Ishikawa (cell line): Measurements from ENCODE around the gene S100A8.

Source experiments
- CEBPB ChIP-seq: IDR thresholded peaks from 2 replicates; pipeline ENCODE4 v1.6.1; 2012
- CREB1 ChIP-seq: IDR thresholded peaks from 2 replicates; pipeline ENCODE4 v1.6.1; 2012; ENCODE audit warnings: low read depth
- EGR1 ChIP-seq: IDR thresholded peaks from 2 replicates; pipeline ENCODE4 v1.6.1; 2012
- EP300 ChIP-seq: IDR thresholded peaks from 2 replicates; pipeline ENCODE4 v1.6.1; 2012; ENCODE audit warnings: borderline replicate concordance
- FOXM1 ChIP-seq: IDR thresholded peaks from 2 replicates; pipeline ENCODE4 v1.6.1; 2012; ENCODE audit warnings: low read depth, borderline replicate concordance
- NFIC ChIP-seq: IDR thresholded peaks from 2 replicates; pipeline ENCODE4 v1.6.1; 2012
- RAD21 ChIP-seq: IDR thresholded peaks from 2 replicates; pipeline ENCODE4 v1.6.1; 2012; ENCODE audit warnings: low read depth
- TAF1 ChIP-seq: IDR thresholded peaks from 2 replicates; pipeline ENCODE4 v1.6.1; 2012; ENCODE audit warnings: low read depth, mild to moderate bottlenecking
- TCF12 ChIP-seq: IDR thresholded peaks from 2 replicates; pipeline ENCODE4 v1.6.1; 2012; ENCODE audit warnings: low read depth
- TEAD4 ChIP-seq: IDR thresholded peaks from 2 replicates; pipeline ENCODE4 v1.6.1; 2012
- YY1 ChIP-seq: IDR thresholded peaks from 2 replicates; pipeline ENCODE4 v1.6.1; 2012; ENCODE audit warnings: low read depth
- ZBTB7A ChIP-seq: IDR thresholded peaks from 2 replicates; pipeline ENCODE4 v1.6.1; 2012; ENCODE audit warnings: low read depth
- TF ChIP-seq, protein P1 (sequence below): IDR thresholded peaks from 2 replicates; pipeline ENCODE4 v1.6.1; 2012
- TF ChIP-seq, protein P2 (sequence below): IDR thresholded peaks from 2 replicates; pipeline ENCODE4 v1.6.1; 2012
- TF ChIP-seq, protein P3 (sequence below): IDR thresholded peaks from 2 replicates; pipeline ENCODE4 v1.6.1; 2012; ENCODE audit warnings: low read depth, mild to moderate bottlenecking

The S100A8 gene

DNA sequence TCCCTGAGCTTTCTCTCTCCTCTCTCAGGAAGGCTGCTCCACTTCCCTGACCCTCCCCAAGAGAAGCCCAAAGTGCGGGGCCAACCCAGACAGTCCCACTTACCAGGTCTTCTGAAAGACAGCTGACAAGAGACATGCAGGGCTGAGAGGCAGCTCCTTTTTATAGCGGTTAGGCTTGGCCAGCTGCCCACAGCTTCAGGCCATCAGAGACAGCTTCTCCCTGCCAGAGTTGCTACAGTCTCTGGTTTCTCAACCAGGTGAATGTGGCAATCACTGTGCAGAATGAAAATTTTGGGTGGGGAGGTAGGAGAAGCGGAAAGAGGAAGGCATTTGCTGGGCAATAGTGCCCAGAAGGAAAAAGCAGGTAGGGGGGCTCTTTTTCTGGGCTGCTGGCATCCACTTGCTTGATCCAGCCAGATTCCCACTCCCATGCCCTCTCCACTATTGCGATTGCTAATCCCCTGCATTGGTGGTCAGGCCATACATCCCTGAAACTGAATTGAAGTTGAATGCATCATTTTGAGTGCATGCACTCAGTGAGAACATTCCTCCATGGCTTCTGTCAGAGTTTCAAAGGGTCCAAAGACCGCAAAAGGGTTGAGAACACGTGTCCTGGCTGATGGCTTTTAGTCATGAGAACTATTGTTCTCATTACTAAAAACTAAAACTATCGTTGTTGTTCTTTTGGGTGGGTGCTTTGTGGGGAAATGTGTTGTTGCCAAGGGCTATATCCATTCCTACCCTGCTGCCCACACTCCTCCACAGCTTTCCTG, at the start of gene S100A8:
TSS of gene S100A8 (minus strand) at position 136 of the 773 bp plus-strand sequence. CDS start 538 bp downstream, outside the sequence.
- TF ChIP-seq, protein P1, sequence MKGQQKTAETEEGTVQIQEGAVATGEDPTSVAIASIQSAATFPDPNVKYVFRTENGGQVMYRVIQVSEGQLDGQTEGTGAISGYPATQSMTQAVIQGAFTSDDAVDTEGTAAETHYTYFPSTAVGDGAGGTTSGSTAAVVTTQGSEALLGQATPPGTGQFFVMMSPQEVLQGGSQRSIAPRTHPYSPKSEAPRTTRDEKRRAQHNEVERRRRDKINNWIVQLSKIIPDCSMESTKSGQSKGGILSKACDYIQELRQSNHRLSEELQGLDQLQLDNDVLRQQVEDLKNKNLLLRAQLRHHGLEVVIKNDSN = no peak
- TF ChIP-seq CREB1 (no peak), TCF12 (no peak), EP300 (no peak), NFIC (no peak), EGR1 (no peak), FOXM1 (no peak), TEAD4 (no peak), YY1 (no peak), TAF1 (no peak), RAD21 (no peak), CEBPB (no peak), ZBTB7A (no peak)
- TF ChIP-seq, protein P2, sequence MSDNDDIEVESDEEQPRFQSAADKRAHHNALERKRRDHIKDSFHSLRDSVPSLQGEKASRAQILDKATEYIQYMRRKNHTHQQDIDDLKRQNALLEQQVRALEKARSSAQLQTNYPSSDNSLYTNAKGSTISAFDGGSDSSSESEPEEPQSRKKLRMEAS = no peak
- TF ChIP-seq, protein P3, sequence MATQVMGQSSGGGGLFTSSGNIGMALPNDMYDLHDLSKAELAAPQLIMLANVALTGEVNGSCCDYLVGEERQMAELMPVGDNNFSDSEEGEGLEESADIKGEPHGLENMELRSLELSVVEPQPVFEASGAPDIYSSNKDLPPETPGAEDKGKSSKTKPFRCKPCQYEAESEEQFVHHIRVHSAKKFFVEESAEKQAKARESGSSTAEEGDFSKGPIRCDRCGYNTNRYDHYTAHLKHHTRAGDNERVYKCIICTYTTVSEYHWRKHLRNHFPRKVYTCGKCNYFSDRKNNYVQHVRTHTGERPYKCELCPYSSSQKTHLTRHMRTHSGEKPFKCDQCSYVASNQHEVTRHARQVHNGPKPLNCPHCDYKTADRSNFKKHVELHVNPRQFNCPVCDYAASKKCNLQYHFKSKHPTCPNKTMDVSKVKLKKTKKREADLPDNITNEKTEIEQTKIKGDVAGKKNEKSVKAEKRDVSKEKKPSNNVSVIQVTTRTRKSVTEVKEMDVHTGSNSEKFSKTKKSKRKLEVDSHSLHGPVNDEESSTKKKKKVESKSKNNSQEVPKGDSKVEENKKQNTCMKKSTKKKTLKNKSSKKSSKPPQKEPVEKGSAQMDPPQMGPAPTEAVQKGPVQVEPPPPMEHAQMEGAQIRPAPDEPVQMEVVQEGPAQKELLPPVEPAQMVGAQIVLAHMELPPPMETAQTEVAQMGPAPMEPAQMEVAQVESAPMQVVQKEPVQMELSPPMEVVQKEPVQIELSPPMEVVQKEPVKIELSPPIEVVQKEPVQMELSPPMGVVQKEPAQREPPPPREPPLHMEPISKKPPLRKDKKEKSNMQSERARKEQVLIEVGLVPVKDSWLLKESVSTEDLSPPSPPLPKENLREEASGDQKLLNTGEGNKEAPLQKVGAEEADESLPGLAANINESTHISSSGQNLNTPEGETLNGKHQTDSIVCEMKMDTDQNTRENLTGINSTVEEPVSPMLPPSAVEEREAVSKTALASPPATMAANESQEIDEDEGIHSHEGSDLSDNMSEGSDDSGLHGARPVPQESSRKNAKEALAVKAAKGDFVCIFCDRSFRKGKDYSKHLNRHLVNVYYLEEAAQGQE = no peak

DNA sequence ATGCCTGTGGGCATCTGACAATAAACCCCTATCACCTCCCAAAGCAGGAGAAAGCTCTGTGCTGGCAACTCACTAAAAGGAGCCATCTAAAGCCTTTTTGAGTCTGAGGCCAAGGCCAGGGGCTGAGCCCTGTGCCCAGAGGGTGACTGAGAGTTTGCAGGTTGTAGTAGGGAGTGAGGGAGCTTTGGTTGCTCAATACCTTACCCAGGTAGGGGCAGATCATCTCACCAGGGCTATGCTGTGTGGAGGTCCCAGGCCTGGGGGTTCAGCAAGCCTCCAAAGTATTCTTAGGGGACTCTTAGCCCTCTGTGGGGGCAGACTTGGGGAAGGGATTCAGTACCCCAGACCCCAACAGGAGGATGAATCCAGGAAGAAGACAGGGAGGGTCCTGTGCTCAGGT, 48.4 kb upstream of the S100A8 start:
- TF ChIP-seq CREB1 (no peak), FOXM1 (no peak), EGR1 (no peak), NFIC (no peak), EP300 (no peak), ZBTB7A (no peak), TCF12 (no peak), CEBPB (no peak), TAF1 (no peak), TEAD4 (no peak), YY1 (no peak)
- TF ChIP-seq, protein P1 = no peak
- TF ChIP-seq, protein P2 = no peak
- TF ChIP-seq, protein P3 = no peak

DNA sequence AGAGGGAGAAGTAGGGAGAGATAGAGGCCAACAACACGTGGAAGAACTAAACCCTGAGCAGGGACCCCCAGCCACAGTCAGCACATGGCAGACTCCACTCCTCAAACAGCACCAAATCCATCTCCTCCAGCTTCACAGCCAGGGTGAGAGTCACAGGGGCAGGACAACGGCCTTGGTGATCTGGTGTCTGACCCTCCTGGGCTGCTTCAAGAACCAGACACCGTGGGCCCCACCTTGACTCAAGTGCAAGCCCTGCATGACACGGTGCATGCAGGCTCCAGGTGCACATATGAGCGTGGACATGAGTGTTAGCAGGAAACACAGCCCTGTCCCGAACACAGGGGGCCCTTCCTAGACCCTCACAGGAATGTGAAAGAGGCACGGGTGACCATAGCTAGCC, 47.7 kb upstream of the S100A8 start:
- TF ChIP-seq CREB1 = no peak
- TF ChIP-seq TAF1 = no peak
- no peak for TF ChIP-seq FOXM1
- TF ChIP-seq RAD21 = no peak

DNA sequence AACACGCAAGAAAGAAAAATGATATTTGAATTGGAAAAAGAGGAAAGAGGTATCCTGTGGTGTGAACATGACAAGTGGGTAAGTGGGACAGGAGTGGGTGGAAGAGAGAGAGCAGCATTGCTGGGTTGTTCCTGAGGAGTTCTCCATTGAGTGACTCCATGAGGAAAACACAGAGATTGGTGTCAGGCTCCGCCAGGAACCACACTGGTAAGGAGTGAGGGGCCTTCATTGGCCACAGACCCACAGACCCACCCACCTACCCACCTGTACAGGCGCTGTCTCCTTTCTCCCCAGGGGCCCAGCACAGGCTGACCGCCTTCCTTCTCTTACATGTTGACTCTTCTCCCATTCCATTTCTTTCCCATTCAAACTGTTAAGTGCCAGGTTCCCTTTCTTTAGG, 46.4 kb upstream of the S100A8 start:
- TF ChIP-seq TEAD4 = no peak
- TF ChIP-seq CEBPB = no peak
- TF ChIP-seq TCF12 = no peak
- no peak for TF ChIP-seq NFIC
- TF ChIP-seq, protein P1 = no peak
- no peak for TF ChIP-seq EGR1
- TF ChIP-seq EP300 = no peak
- TF ChIP-seq, protein P2 = no peak
- TF ChIP-seq RAD21 = no peak
- no peak for TF ChIP-seq CREB1
- TF ChIP-seq, protein P3 = no peak
- TF ChIP-seq FOXM1 = no peak
- no peak for TF ChIP-seq TAF1
- no peak for TF ChIP-seq YY1
- no peak for TF ChIP-seq ZBTB7A
